Hepatocyte (in vitro differentiated cells): ENCODE data around the gene STARD5. TPM values are rescaled to one million over a fixed set of nuclear protein-coding genes. Genes with fewer than 3 reads are reported as not detected.

ENCODE experiments used
- DNase-seq: peaks from one replicate; pipeline ENCODE4 v3.0.0-alpha.2; 2016; ENCODE audit warnings: low spot score
- H2AFZ ChIP-seq: fragments of 200-600 bp; sonication (generic); 2 replicates; pipeline ENCODE4 v1.6.0; 2016; ENCODE audit warnings: antibody characterized with exemption, mild to moderate bottlenecking
- H3K27ac ChIP-seq: fragments of 200-600 bp; sonication (generic); 2 replicates; pipeline ENCODE4 v1.5.1; 2016; ENCODE audit warnings: mild to moderate bottlenecking
- H3K27me3 ChIP-seq: fragments of 200-600 bp; sonication (generic); 2 replicates; pipeline ENCODE4 v1.6.1; 2016
- H3K36me3 ChIP-seq: fragments of 200-600 bp; sonication (generic); replicated peaks from 2 replicates; pipeline ENCODE4 v1.5.1; 2016; ENCODE audit warnings: low read depth; ENCODE audit not compliant: insufficient read depth
- H3K4me1 ChIP-seq: fragments of 200-600 bp; sonication (generic); 2 replicates; pipeline ENCODE4 v1.5.1; 2016; ENCODE audit warnings: mild to moderate bottlenecking, moderate library complexity; ENCODE audit not compliant: insufficient read depth
- H3K4me2 ChIP-seq: fragments of 200-600 bp; sonication (generic); 2 replicates; pipeline ENCODE4 v1.6.0; 2016
- H3K4me3 ChIP-seq: fragments of 200-600 bp; sonication (generic); 2 replicates; pipeline ENCODE4 v1.5.1; 2016; ENCODE audit warnings: mild to moderate bottlenecking
- H3K79me2 ChIP-seq: fragments of 200-600 bp; sonication (generic); 2 replicates; pipeline ENCODE4 v1.6.0; 2017; ENCODE audit warnings: mild to moderate bottlenecking
- H3K9me2 ChIP-seq: fragments of 200-600 bp; sonication (generic); replicated peaks from 2 replicates; pipeline ENCODE4 v1.6.0; 2017; ENCODE audit warnings: mild to moderate bottlenecking; ENCODE audit not compliant: insufficient read depth
- H3K9me3 ChIP-seq: fragments of 200-600 bp; sonication (generic); 2 replicates; pipeline ENCODE4 v1.5.1; 2016; ENCODE audit warnings: low read depth, mild to moderate bottlenecking
- H4K20me1 ChIP-seq: fragments of 200-600 bp; sonication (generic); 2 replicates; pipeline ENCODE4 v1.6.0; 2016; ENCODE audit warnings: mild to moderate bottlenecking; ENCODE audit not compliant: insufficient read depth, poor library complexity, severe bottlenecking
- EZH2 ChIP-seq: fragments of 200-600 bp; sonication (generic); IDR thresholded peaks from 2 replicates; pipeline ENCODE4 v1.6.1; 2016; ENCODE audit warnings: antibody characterized with exemption, mild to moderate bottlenecking, borderline replicate concordance
- EZH2phosphoT487 ChIP-seq: fragments of 200-600 bp; sonication (generic); IDR thresholded peaks from one replicate; pipeline ENCODE4 v1.6.1; 2018; ENCODE audit warnings: antibody characterized with exemption, mild to moderate bottlenecking, low read depth, moderate library complexity; ENCODE audit not compliant: unreplicated experiment, severe bottlenecking
- WGBS: methylation state at CpG from one replicate; pipeline ENCODE4 v1.1.6; 2016; ENCODE audit warnings: low lambda C conversion rate; ENCODE audit errors: missing lambda C conversion rate; 5-methylcytosine and 5-hydroxymethylcytosine counted together
- polyA plus RNA-seq: library from polyadenylated mRNA; unstranded; fragments of >200 nt; fragmentation: Nextera tagmentation; extraction: Ambion mirVana; gene quantifications from 2 replicates; pipeline ENCODE4 v1.2.1, GENCODE V29; 2016
- total RNA-seq: library from RNA; depleted of rRNA; stranded (reverse); fragments of >200 nt; gene quantifications from 2 replicates; pipeline ENCODE4 v1.2.3, GENCODE V29; 2014
- TF ChIP-seq, protein P1 (sequence below): fragments of 200-600 bp; sonication (generic); IDR thresholded peaks from 2 replicates; pipeline ENCODE4 v1.5.1; 2016; ENCODE audit warnings: antibody characterized with exemption, mild to moderate bottlenecking; ENCODE audit not compliant: poor library complexity

The STARD5 gene
- total and polyA plus RNA-seq, 2 experiments from 2014 or later = 7.2 to 13.7 TPM

DNA sequence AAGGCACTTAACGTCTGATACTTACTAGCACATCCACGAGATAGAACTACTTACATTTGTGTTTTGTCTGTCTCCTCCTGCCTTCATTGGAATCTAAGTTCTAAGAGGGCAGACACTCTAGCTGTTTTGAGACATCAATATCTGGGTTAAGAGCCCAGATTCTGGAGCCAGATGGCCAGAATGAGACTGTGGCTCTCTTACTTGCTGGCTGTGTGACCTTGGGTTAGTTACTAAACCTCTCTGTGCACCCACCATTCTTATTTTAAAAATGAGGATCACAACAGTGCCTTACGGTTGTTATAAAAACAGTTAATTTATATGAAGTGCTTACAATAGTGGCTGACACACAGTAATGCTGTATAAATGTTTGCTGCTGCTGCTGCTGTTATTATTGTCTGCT is 7.7 kb downstream of the STARD5 start:
- Histone ChIP-seq H3K27me3 (no peaks in the 10 kb centered on the region), H3K27ac (no peak overlapping the region), H3K4me1 (no peaks in the 10 kb centered on the region), H3K9me3 (no peaks in the 10 kb centered on the region), H3K9me2 (no peaks in the 10 kb centered on the region), H3K4me2 (no peak overlapping the region), H3K79me2 (no peaks in the 10 kb centered on the region), H3K36me3 (no peaks in the 10 kb centered on the region), H3K4me3 (no peak overlapping the region), H4K20me1 (no peaks in the 10 kb centered on the region), H2AFZ (no peak overlapping the region)
- TF ChIP-seq EZH2 (no peak), EZH2phosphoT487 (no peak)
- TF ChIP-seq, protein P1, sequence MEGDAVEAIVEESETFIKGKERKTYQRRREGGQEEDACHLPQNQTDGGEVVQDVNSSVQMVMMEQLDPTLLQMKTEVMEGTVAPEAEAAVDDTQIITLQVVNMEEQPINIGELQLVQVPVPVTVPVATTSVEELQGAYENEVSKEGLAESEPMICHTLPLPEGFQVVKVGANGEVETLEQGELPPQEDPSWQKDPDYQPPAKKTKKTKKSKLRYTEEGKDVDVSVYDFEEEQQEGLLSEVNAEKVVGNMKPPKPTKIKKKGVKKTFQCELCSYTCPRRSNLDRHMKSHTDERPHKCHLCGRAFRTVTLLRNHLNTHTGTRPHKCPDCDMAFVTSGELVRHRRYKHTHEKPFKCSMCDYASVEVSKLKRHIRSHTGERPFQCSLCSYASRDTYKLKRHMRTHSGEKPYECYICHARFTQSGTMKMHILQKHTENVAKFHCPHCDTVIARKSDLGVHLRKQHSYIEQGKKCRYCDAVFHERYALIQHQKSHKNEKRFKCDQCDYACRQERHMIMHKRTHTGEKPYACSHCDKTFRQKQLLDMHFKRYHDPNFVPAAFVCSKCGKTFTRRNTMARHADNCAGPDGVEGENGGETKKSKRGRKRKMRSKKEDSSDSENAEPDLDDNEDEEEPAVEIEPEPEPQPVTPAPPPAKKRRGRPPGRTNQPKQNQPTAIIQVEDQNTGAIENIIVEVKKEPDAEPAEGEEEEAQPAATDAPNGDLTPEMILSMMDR = no peak
- no peak for DNase-seq
- 96% methylated on average over 3 of the region's 3 CpGs for WGBS

DNA sequence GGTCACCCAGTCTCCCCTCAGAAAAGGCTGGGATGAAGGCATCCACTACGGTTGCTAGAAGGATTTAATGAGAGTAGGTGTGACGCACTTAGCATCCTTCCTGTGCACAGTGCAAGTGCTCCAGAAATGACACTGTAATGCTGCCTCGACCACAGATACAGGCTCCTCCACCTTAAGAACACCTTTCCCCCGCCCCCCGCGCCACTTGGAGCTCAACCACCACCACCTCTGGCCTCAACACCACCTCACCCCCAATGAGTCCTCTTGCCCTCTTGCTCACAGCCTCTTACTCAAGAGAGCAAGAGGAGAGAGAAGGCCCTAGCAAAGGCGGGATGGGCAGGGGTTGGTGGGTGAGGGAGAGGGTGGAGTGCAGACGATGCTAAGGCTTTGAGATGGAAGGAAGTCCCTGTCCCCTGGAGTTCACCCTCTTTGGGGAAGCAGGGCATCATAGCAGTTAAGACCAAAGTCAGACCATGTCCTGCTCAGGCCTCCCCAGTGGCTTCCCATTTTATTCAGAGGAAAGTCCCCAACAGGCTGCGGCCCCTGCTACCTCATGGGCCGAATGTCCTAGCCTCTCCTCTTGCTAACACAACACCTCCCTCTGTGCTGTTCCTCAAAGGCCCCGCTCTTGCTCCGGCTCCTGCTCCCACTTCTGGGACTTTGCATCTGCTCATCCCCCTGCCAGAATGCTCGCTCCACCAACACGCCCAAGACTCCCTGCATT is 8.3 kb downstream of the STARD5 start:
- Histone ChIP-seq H3K36me3 (no peaks in the 10 kb centered on the region), H3K27ac (no peak overlapping the region)
- 91% methylated on average over 14 of the region's 14 CpGs for WGBS

DNA sequence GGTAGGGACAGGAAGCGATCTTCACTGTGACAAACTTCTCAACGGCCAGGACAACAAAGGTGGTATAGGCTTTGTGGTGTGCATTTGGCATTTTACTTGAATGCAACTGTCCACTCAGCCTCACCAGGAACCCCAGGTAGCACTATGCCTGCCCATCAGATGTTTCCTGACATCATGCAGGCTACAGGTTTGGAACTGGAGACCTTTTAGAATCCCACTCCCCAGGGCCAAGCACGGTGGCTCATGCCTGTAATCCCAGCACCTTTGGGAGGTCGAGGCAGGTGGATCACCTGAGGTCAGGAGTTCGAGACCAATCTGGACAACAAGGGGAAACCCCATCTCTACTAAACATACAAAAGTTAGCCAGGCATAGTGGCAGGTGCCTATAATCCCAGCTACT is 9.6 kb downstream of the STARD5 start:
- Histone ChIP-seq H3K9me3 (no peaks in the 10 kb centered on the region), H3K4me1 (no peaks in the 10 kb centered on the region), H3K36me3 (no peaks in the 10 kb centered on the region), H4K20me1 (no peaks in the 10 kb centered on the region), H2AFZ (no peak overlapping the region), H3K4me2 (no peak overlapping the region), H3K27me3 (no peaks in the 10 kb centered on the region), H3K4me3 (no peak overlapping the region), H3K79me2 (no peaks in the 10 kb centered on the region), H3K27ac (no peak overlapping the region), H3K9me2 (no peaks in the 10 kb centered on the region)
- DNase-seq = no peak
- WGBS = 93% methylated on average over 5 of the region's 5 CpGs
- TF ChIP-seq EZH2phosphoT487 (no peak), EZH2 (no peak)
- TF ChIP-seq, protein P1 = no peak

More for the DNA sequence above, 8.3 kb downstream of the STARD5 start:
- H3K9me2 ChIP-seq = no peaks in the 10 kb centered on the region
- TF ChIP-seq EZH2phosphoT487 (no peak), EZH2 (no peak)
- TF ChIP-seq, protein P1 = no peak
- H2AFZ ChIP-seq = no peak overlapping the region
- no peaks in the 10 kb centered on the region for H3K27me3 ChIP-seq
- no peaks in the 10 kb centered on the region for H3K9me3 ChIP-seq
- no peaks in the 10 kb centered on the region for H3K4me1 ChIP-seq
- H3K4me2 ChIP-seq = no peak overlapping the region
- no peaks in the 10 kb centered on the region for H4K20me1 ChIP-seq
- no peaks in the 10 kb centered on the region for H3K79me2 ChIP-seq
- DNase-seq = no peak
- no peak overlapping the region for H3K4me3 ChIP-seq
